Measurements from ENCODE around the gene FOXD1.

The FOXD1 gene

GRCh38 chr5:73440262-73440661, 8.3 kb downstream of the FOXD1 start:
- TF ChIP-seq POLR2A (IDR thresholded peaks at IDR 0.05; ENCODE audit: extremely low read depth, insufficient read length) (no peak), MAX (IDR thresholded peaks at IDR 0.05; ENCODE audit: low read depth, low read length) (no peak), MYC (IDR thresholded peaks at IDR 0.05; ENCODE audit: low read depth, low read length) (no peak), CTCF (IDR thresholded peaks at IDR 0.05; ENCODE audit: low read depth, low read length) (no peak)
- no peak overlapping the region for H3K4me3 ChIP-seq (ENCODE audit: low read depth, low read length)
- DNase-seq (ENCODE audit: low read depth), result no peak

GRCh38 chr5:73438645-73439470, 9.7 kb downstream of the FOXD1 start:
- DNase-seq (ENCODE audit: low read depth), result no peak
- no peak for TF ChIP-seq CTCF (IDR thresholded peaks at IDR 0.05; ENCODE audit: low read depth, low read length)
- no peak for TF ChIP-seq MYC (IDR thresholded peaks at IDR 0.05; ENCODE audit: low read depth, low read length)
- no peak for TF ChIP-seq POLR2A (IDR thresholded peaks at IDR 0.05; ENCODE audit: extremely low read depth, insufficient read length)
- no peak for TF ChIP-seq MAX (IDR thresholded peaks at IDR 0.05; ENCODE audit: low read depth, low read length)
- H3K4me3 ChIP-seq (ENCODE audit: low read depth, low read length), result no peak overlapping the region

GRCh38 chr5:73437777-73438644, 10.6 kb downstream of the FOXD1 start:
- TF ChIP-seq CTCF (IDR thresholded peaks at IDR 0.05; ENCODE audit: low read depth, low read length), result no peak
- no peak for DNase-seq (ENCODE audit: low read depth)
- H3K4me3 ChIP-seq (ENCODE audit: low read depth, low read length), result peak overlapping the region; percentile 39

GRCh38 chr5:73437101-73437776, 11.3 kb downstream of the FOXD1 start:
- peak; percentile 45 for TF ChIP-seq CTCF (IDR thresholded peaks at IDR 0.05; ENCODE audit: low read depth, low read length)
- no peak for TF ChIP-seq POLR2A (IDR thresholded peaks at IDR 0.05; ENCODE audit: extremely low read depth, insufficient read length)
- peak; percentile 65 for DNase-seq (ENCODE audit: low read depth)
- peak overlapping the region; percentile 39 for H3K4me3 ChIP-seq (ENCODE audit: low read depth, low read length)

GRCh38 chr5:73436535-73437100, 12.0 kb downstream of the FOXD1 start:
- TF ChIP-seq CTCF (IDR thresholded peaks at IDR 0.05; ENCODE audit: low read depth, low read length), result no peak
- no peak overlapping the region for H3K4me3 ChIP-seq (ENCODE audit: low read depth, low read length)
- DNase-seq (ENCODE audit: low read depth), result peak; percentile 46

All from NB4 (cell line).